Measurements from ENCODE around the gene DAPK2.

DAPK2 gene

GRCh38 chr15:63915873-63916771 is 130.2 kb downstream of the DAPK2 start:
- H3K4me3 ChIP-seq (ENCODE audit: low read depth in 1 of 2, low read length in 1 of 2), result no peak overlapping the region
- peaks cover 97% of the 10 kb centered on the region for H3K36me3 ChIP-seq
- no peak for TF ChIP-seq CTCF (IDR thresholded peaks at IDR 0.05)
- no peaks in the 10 kb centered on the region for H3K9me3 ChIP-seq
- no peaks in the 10 kb centered on the region for H3K4me1 ChIP-seq (ENCODE audit: control insufficient read depth in 1 of 2, insufficient read depth in 1 of 2, low read depth in 1 of 2, low read length in 1 of 2)
- H3K27me3 ChIP-seq, result no peaks in the 10 kb centered on the region
- H3K27ac ChIP-seq, result no peak overlapping the region

- no peaks in the 10 kb centered on the region for H3K4me1 ChIP-seq (ENCODE audit: control insufficient read depth in 1 of 2, insufficient read depth in 1 of 2, low read depth in 1 of 2, low read length in 1 of 2)
Observed at GRCh38 chr15:63915209-63915872, 130.9 kb downstream of the DAPK2 start.

GRCh38 chr15:63913786-63914315 is 132.4 kb downstream of the DAPK2 start:
- peaks cover 97% of the 10 kb centered on the region for H3K36me3 ChIP-seq
- H3K27me3 ChIP-seq, result no peaks in the 10 kb centered on the region
- H3K4me3 ChIP-seq (ENCODE audit: low read depth in 1 of 2, low read length in 1 of 2), result no peak overlapping the region
- H3K9me3 ChIP-seq, result no peaks in the 10 kb centered on the region
- no peaks in the 10 kb centered on the region for H3K4me1 ChIP-seq (ENCODE audit: control insufficient read depth in 1 of 2, insufficient read depth in 1 of 2, low read depth in 1 of 2, low read length in 1 of 2)
- TF ChIP-seq CTCF (IDR thresholded peaks at IDR 0.05), result no peak
- H3K27ac ChIP-seq, result no peak overlapping the region

More at GRCh38 chr15:63915209-63915872, 130.9 kb downstream of the DAPK2 start:
- Histone ChIP-seq H3K9me3 (no peaks in the 10 kb centered on the region), H3K4me3 (ENCODE audit: low read depth in 1 of 2, low read length in 1 of 2) (no peak overlapping the region), H3K27ac (no peak overlapping the region), H3K27me3 (no peaks in the 10 kb centered on the region), H3K36me3 (peaks cover 97% of the 10 kb centered on the region)
- TF ChIP-seq CTCF (IDR thresholded peaks at IDR 0.05), result no peak

GRCh38 chr15:63913336-63913735 is 132.9 kb downstream of the DAPK2 start:
- Histone ChIP-seq H3K27ac (no peak overlapping the region), H3K36me3 (peaks cover 97% of the 10 kb centered on the region), H3K4me3 (ENCODE audit: low read depth in 1 of 2, low read length in 1 of 2) (no peak overlapping the region), H3K9me3 (no peaks in the 10 kb centered on the region), H3K4me1 (ENCODE audit: control insufficient read depth in 1 of 2, insufficient read depth in 1 of 2, low read depth in 1 of 2, low read length in 1 of 2) (no peaks in the 10 kb centered on the region), H3K27me3 (no peaks in the 10 kb centered on the region)
- TF ChIP-seq CTCF (IDR thresholded peaks at IDR 0.05), result no peak

- Histone ChIP-seq H3K36me3 (peaks cover 97% of the 10 kb centered on the region), H3K27me3 (no peaks in the 10 kb centered on the region), H3K27ac (no peak overlapping the region), H3K4me3 (ENCODE audit: low read depth in 1 of 2, low read length in 1 of 2) (no peak overlapping the region), H3K9me3 (no peaks in the 10 kb centered on the region), H3K4me1 (ENCODE audit: control insufficient read depth in 1 of 2, insufficient read depth in 1 of 2, low read depth in 1 of 2, low read length in 1 of 2) (peaks cover 0 to 1% of the 10 kb centered on the region in 2 experiments)
- TF ChIP-seq CTCF (IDR thresholded peaks at IDR 0.05), result no peak
Observed at GRCh38 chr15:63912061-63912615, 134.1 kb downstream of the DAPK2 start.
